ENCODE data around the gene GPR171. TPM values are rescaled to one million over a fixed set of nuclear protein-coding genes. Genes with fewer than 3 reads are reported as not detected.

Gene GPR171
- total RNA-seq, 1 experiment from 2014 or later, result not detected

GRCh38 chr3:151198849-151199248 is 4.2 kb downstream of the GPR171 start:
- Histone ChIP-seq H3K9me3 (ENCODE audit: control insufficient read depth, insufficient read depth, low read depth, low read length) (no peaks in the 10 kb centered on the region), H3K4me1 (ENCODE audit: control insufficient read depth, insufficient read depth, low read length) (no peaks in the 10 kb centered on the region), H3K27ac (ENCODE audit: low read length) (no peak overlapping the region), H3K36me3 (ENCODE audit: control insufficient read depth, insufficient read depth, low read length) (no peaks in the 10 kb centered on the region), H3K27me3 (ENCODE audit: control insufficient read depth, insufficient read depth, low read length) (no peaks in the 10 kb centered on the region), H3K4me3 (ENCODE audit: low read depth in 2 of 2, low read length in 2 of 2) (no peak overlapping the region)
- intact Hi-C loops (cut with micrococcal nuclease; ENCODE audit: unreplicated experiment) (no loop called here), in situ Hi-C loops (cut with HindIII; ENCODE audit: low pct_unique_long_range_greater_than_20kb, low sequenced_read_pairs) (no loop called here)
- POLR2A ChIA-PET, result no interaction called here
- DNase-seq (ENCODE audit: low read depth, low spot score) (no peak), ATAC-seq (no peak)
- CTCF ChIA-PET, result no interaction called here
- BruUV-seq (replicated peaks), result no TSS peak
- no peak for TF ChIP-seq CTCF (IDR thresholded peaks at IDR 0.05)
- no peak for TF ChIP-seq POLR2AphosphoS5 (IDR thresholded peaks at IDR 0.05; ENCODE audit: low read depth, low read length)
- TF ChIP-seq REST (IDR thresholded peaks at IDR 0.05; ENCODE audit: insufficient read depth in 1 of 2, low read depth in 2 of 2, low read length in 1 of 2), result no peak
- TF ChIP-seq SIN3A (IDR thresholded peaks at IDR 0.05; ENCODE audit: borderline replicate concordance, insufficient read depth, low read depth, low read length), result no peak
- no peak for TF ChIP-seq TCF7L2 (IDR thresholded peaks at IDR 0.05; ENCODE audit: low read depth, low read length)

GRCh38 chr3:151197981-151198767 is 4.8 kb downstream of the GPR171 start:
- Histone ChIP-seq H3K4me3 (ENCODE audit: low read depth in 2 of 2, low read length in 2 of 2) (no peak overlapping the region), H3K27ac (ENCODE audit: low read length) (no peak overlapping the region), H3K36me3 (ENCODE audit: control insufficient read depth, insufficient read depth, low read length) (no peaks in the 10 kb centered on the region), H3K27me3 (ENCODE audit: control insufficient read depth, insufficient read depth, low read length) (no peaks in the 10 kb centered on the region), H3K4me1 (ENCODE audit: control insufficient read depth, insufficient read depth, low read length) (no peaks in the 10 kb centered on the region), H3K9me3 (ENCODE audit: control insufficient read depth, insufficient read depth, low read depth, low read length) (no peaks in the 10 kb centered on the region)
- intact Hi-C loops (cut with micrococcal nuclease; ENCODE audit: unreplicated experiment) (no loop called here), in situ Hi-C loops (cut with HindIII; ENCODE audit: low pct_unique_long_range_greater_than_20kb, low sequenced_read_pairs) (no loop called here)
- POLR2A ChIA-PET, result no interaction called here
- no peak for ATAC-seq
- no TSS peak for BruUV-seq (replicated peaks)
- no peak for DNase-seq (ENCODE audit: low read depth, low spot score)
- CTCF ChIA-PET, result no interaction called here
- TF ChIP-seq CTCF (IDR thresholded peaks at IDR 0.05) (no peak), POLR2AphosphoS5 (IDR thresholded peaks at IDR 0.05; ENCODE audit: low read depth, low read length) (no peak)
